C4-2B (cell line): ENCODE results near the gene THOC3.
"Not testable (repeated sequence)": the region's sequence is repeated elsewhere in the genome, so short reads cannot be mapped to it uniquely, and the experiment has no call there.

Source experiments
- CTCF ChIP-seq: fragments of 450-650 bp; conservative IDR thresholded peaks from 2 replicates; pipeline ENCODE4 v1.5.1; 2017; ENCODE audit warnings: mild to moderate bottlenecking
- ZFX ChIP-seq: fragments of 450-650 bp; IDR thresholded peaks from 2 replicates; pipeline ENCODE4 v1.6.1; 2017

- TF ChIP-seq CTCF, ZFX: not testable (repeated sequence)
These were observed 16.7 kb downstream of the THOC3 start for GRCh38 chr5:175951339-175951969.
